ES-I3 (cell line): ENCODE data around the gene BRF1.
"Not testable (repeated sequence)": the region's sequence is repeated elsewhere in the genome, so short reads cannot be mapped to it uniquely, and the experiment has no call there.

Experiments used
- H3K36me3 ChIP-seq: 2 replicates; pipeline ENCODE4 v1.6.1; 2013; ENCODE audit warnings: mild to moderate bottlenecking, low read length, control low read depth, moderate library complexity; ENCODE audit not compliant: insufficient read depth
- H3K4me1 ChIP-seq: 2 replicates; pipeline ENCODE4 v1.6.1; 2013; ENCODE audit warnings: mild to moderate bottlenecking, control low read depth, low read length; ENCODE audit not compliant: insufficient read depth
- H3K9ac ChIP-seq: 2 replicates; pipeline ENCODE4 v1.6.1; 2013; ENCODE audit warnings: low read depth, mild to moderate bottlenecking, low read length, moderate library complexity
- H3K9me3 ChIP-seq: 2 replicates; pipeline ENCODE4 v1.6.1; 2013; ENCODE audit warnings: mild to moderate bottlenecking, low read length, moderate library complexity; ENCODE audit not compliant: control insufficient read depth, insufficient read depth

The BRF1 gene

GRCh38 chr14:105297311-105297710 lies 3.5 kb downstream of the BRF1 start:
- H3K36me3 ChIP-seq, H3K4me1 ChIP-seq, H3K9me3 ChIP-seq, H3K9ac ChIP-seq: not testable (repeated sequence)

- no peaks in the 10 kb centered on the region for H3K36me3 ChIP-seq
- H3K9ac ChIP-seq, result no peak overlapping the region
- no peaks in the 10 kb centered on the region; the same call in 1 of the 2 replicates for H3K4me1 ChIP-seq
- H3K9me3 ChIP-seq, result no peaks in the 10 kb centered on the region
These were observed 6.6 kb downstream of the BRF1 start for GRCh38 chr14:105294142-105294597.

- H3K4me1 ChIP-seq, result no peaks in the 10 kb centered on the region; the same call in 1 of the 2 replicates
- H3K9ac ChIP-seq, result no peak overlapping the region
- no peaks in the 10 kb centered on the region for H3K36me3 ChIP-seq
- no peaks in the 10 kb centered on the region for H3K9me3 ChIP-seq
These were observed 7.7 kb downstream of the BRF1 start for GRCh38 chr14:105292826-105293711.

- H3K36me3 ChIP-seq, result no peaks in the 10 kb centered on the region
- no peaks in the 10 kb centered on the region for H3K9me3 ChIP-seq
- no peaks in the 10 kb centered on the region; the same call in 1 of the 2 replicates for H3K4me1 ChIP-seq
- H3K9ac ChIP-seq, result no peak overlapping the region
These were observed 10.0 kb downstream of the BRF1 start for GRCh38 chr14:105290621-105291346.

GRCh38 chr14:105288936-105289335 lies 11.9 kb downstream of the BRF1 start:
- not testable (repeated sequence) for H3K36me3 ChIP-seq, H3K9me3 ChIP-seq, H3K4me1 ChIP-seq, H3K9ac ChIP-seq

- no peaks in the 10 kb centered on the region for H3K9me3 ChIP-seq
- H3K9ac ChIP-seq, result no peak overlapping the region
- no peaks in the 10 kb centered on the region; the same call in 1 of the 2 replicates for H3K4me1 ChIP-seq
- no peaks in the 10 kb centered on the region for H3K36me3 ChIP-seq
These were observed 13.3 kb downstream of the BRF1 start for GRCh38 chr14:105287249-105288102.

GRCh38 chr14:105286759-105287144 lies 14.0 kb downstream of the BRF1 start:
- Histone ChIP-seq H3K36me3 (no peaks in the 10 kb centered on the region), H3K9ac (no peak overlapping the region), H3K4me1 (no peaks in the 10 kb centered on the region; the same call in 1 of the 2 replicates), H3K9me3 (no peaks in the 10 kb centered on the region)

- Histone ChIP-seq H3K36me3 (no peaks in the 10 kb centered on the region), H3K4me1 (no peaks in the 10 kb centered on the region; the same call in 1 of the 2 replicates), H3K9ac (no peak overlapping the region), H3K9me3 (no peaks in the 10 kb centered on the region)
These were observed 15.6 kb downstream of the BRF1 start for GRCh38 chr14:105285174-105285573.

- Histone ChIP-seq H3K36me3 (no peaks in the 10 kb centered on the region), H3K9me3 (no peaks in the 10 kb centered on the region; the same call in 1 of the 2 replicates), H3K9ac (no peak overlapping the region), H3K4me1 (no peaks in the 10 kb centered on the region; the same call in 1 of the 2 replicates)
These were observed 16.9 kb downstream of the BRF1 start for GRCh38 chr14:105283899-105284298.

- no peaks in the 10 kb centered on the region; the same call in 1 of the 2 replicates for H3K9me3 ChIP-seq
- H3K36me3 ChIP-seq, result no peaks in the 10 kb centered on the region
- no peaks in the 10 kb centered on the region; the same call in 1 of the 2 replicates for H3K4me1 ChIP-seq
- no peak overlapping the region for H3K9ac ChIP-seq
These were observed 17.8 kb downstream of the BRF1 start for GRCh38 chr14:105283028-105283427.

GRCh38 chr14:105282098-105282725 lies 18.6 kb downstream of the BRF1 start:
- no peaks in the 10 kb centered on the region for H3K36me3 ChIP-seq
- no peak overlapping the region for H3K9ac ChIP-seq
- no peaks in the 10 kb centered on the region; the same call in 1 of the 2 replicates for H3K4me1 ChIP-seq
- no peaks in the 10 kb centered on the region; the same call in 1 of the 2 replicates for H3K9me3 ChIP-seq

- Histone ChIP-seq H3K9ac (no peak overlapping the region), H3K9me3 (no peaks in the 10 kb centered on the region; the same call in 1 of the 2 replicates), H3K36me3 (no peaks in the 10 kb centered on the region), H3K4me1 (no peaks in the 10 kb centered on the region; the same call in 1 of the 2 replicates)
These were observed 19.3 kb downstream of the BRF1 start for GRCh38 chr14:105281371-105282097.

GRCh38 chr14:105280525-105280924 lies 20.3 kb downstream of the BRF1 start:
- Histone ChIP-seq H3K9ac (no peak overlapping the region), H3K4me1 (no peaks in the 10 kb centered on the region; the same call in 1 of the 2 replicates), H3K36me3 (no peaks in the 10 kb centered on the region), H3K9me3 (no peaks in the 10 kb centered on the region; the same call in 1 of the 2 replicates)
